ENCODE measurements around the gene WDR48.

The WDR48 gene

DNA sequence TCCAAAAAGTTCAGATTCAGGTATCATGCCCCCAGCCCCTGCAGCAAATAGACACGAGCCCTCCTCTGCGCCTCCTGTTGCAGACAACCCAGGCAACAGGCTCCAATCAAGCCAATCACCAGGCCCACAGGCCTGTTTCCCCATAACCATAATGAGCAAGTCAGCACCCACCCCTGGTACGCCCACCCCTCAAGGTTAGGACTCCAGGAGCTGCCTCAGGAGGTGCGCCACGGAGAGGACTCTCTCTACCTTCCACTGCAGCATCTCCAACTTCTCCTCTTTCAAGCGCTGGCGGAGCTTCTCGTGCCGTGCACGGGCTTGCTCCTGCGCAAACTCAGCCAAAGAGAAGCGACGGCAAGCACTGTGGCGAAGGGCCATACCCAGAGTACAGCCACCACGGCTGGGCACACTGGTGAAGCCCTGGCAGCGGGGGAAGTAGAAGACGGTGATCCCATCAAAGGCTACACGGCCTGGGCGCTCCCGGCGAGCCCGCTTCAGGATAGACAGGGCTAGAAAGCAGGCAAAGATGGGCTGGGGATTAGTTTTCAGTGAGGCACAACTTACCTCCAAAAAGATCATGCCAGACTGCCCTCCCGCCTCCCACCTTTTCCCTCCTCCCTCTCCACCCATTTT, 93.0 kb downstream of the WDR48 start:
- H3K4me1 Mint-ChIP-seq = peaks cover 76% of the 10 kb centered on the region
- H3K36me3 Mint-ChIP-seq = peaks cover 100% of the 10 kb centered on the region
- H3K4me3 Mint-ChIP-seq = no peak overlapping the region
- peak overlapping the region; percentile 81 for H3K27ac Mint-ChIP-seq
- no peak for ATAC-seq
- H3K9me3 Mint-ChIP-seq = no peaks in the 10 kb centered on the region
- no peak for DNase-seq (ENCODE audit: low spot score in 2 of 2)

DNA sequence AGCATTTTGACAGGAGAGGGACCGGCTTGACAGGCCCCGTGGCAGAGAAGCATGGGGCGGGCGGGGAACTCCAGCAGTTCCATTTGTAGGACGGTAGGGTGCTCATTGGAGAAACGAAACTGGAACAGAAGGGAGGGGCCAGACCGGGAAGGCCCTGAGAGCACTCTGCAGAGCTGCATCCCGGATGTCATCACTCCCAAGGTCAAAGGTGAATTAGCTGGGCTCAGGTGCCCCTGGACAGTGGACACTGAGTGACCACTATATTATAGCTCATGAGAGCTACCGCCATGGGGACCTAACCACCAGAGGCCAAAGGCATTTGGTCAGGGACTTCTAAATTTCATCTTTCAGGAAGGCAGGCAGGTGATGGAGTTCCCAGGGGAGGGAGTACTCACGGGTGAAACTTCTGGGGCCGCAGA, 94.3 kb downstream of the WDR48 start:
- DNase-seq (ENCODE audit: low spot score in 2 of 2) (no peak), ATAC-seq (no peak)
- Mint-ChIP-seq H3K4me3 (peak overlapping the region; percentile 96), H3K36me3 (peaks cover 100% of the 10 kb centered on the region), H3K4me1 (peaks cover 77% of the 10 kb centered on the region), H3K27ac (peak overlapping the region; percentile 100), H3K9me3 (no peaks in the 10 kb centered on the region)

Data from stimulated activated effector memory CD8-positive, alpha-beta T cell treated with anti-CD3 and anti-CD28 coated beads, Interleukin-12 subunit alpha, Interleukin-12 subunit beta, amount 100 ng/mL, for 72 hours (primary cell).